A172 (cell line): ENCODE results near the gene RAPGEF4. TPM values are rescaled to one million over a fixed set of nuclear protein-coding genes. Genes with fewer than 3 reads are reported as not detected.

Experiments used
- DNase-seq: peaks from one replicate; pipeline ENCODE4 v3.0.0-alpha.2; 2015; ENCODE audit warnings: low spot score
- total RNA-seq: library from RNA; depleted of rRNA; stranded (reverse); fragments of >200 nt; shearing (Covaris generic); gene quantifications from 2 replicates; pipeline ENCODE4 v1.2.3, GENCODE V29; 2014

Gene RAPGEF4
- total RNA-seq, 1 experiment from 2014 or later = not detected

GRCh38 chr2:172860336-172860707 lies 124.7 kb downstream of the RAPGEF4 start:
- no peak for DNase-seq

DNA sequence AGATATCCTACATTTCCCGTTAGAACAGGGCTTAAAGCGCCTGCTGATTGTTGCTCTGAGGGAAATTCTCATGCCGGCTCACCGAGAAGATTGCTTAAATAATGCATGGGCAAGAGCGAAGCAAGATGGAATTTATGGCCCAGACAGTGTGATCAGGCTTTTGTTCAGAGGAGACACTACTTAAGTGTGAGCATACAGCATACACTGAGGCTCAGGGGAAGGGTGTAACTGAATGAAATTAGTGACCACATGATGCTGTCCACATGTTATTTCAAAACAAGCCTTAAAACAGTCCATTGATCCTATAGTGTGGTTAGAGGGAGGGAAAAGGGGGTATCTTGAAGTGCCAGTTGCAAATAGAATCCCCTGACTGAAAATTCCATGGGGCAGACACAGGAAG lies 125.5 kb downstream of the RAPGEF4 start:
- no peak for DNase-seq

- DNase-seq = no peak
Measured at GRCh38 chr2:172861656-172862476, 126.2 kb downstream of the RAPGEF4 start.

DNA sequence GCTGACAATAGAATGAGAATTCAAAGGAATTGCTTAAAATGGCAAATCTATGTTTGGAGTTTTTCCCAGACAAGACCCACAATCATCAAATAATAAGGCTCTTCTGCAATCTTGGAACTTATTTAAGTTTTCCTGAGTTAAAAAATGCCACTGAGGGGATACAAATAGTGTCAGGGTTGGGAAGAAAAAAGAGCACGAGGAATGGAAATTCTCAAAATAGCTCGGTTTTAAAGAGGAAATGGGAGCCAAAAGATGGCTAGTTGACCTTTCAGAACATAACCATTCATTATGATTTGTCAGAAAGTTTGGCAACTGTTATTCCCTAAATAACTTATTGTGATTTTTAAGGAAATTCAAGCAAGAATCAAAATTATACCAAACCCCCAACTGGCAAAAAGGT lies 127.7 kb downstream of the RAPGEF4 start:
- DNase-seq = no peak

DNA sequence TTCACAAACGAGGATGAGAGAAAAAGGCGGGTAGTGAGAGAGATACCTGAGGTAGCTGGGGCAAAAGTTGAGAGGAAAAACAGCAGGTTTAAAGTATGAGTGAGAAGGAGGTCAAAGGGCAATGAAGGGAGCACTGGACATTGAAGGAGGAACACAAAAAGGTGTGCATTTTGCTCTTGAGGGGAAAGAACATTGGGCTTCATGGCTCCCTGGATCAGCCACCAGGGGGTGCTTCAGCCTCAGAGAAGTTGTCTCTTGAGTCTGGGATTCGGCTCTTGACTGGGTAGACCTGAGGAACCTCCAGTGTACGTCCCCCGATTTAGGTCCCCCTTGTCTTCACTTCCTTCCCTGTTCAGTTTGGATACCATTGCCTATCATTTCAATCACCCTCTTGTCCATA lies 128.5 kb downstream of the RAPGEF4 start:
- peak; percentile 42 for DNase-seq

GRCh38 chr2:172865422-172865821 lies 129.8 kb downstream of the RAPGEF4 start:
- DNase-seq = no peak

DNA sequence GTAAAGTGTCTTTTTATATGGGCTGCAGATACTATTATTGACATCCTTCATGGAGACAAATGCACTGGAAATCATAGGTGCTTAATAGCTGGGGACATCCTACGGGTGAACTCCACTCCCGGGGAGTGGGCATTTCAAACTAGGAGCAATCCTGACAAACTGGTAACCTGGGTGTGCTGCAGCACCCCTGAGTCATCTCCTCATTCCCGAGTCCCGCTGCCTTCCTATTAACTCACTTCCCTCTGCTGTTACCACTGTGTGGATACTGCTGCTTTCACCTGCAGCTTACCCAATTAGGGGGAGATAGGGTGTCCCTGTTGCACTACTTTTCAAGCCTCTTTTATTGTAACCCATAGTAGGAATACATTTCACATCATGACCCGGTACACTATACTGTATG lies 134.2 kb downstream of the RAPGEF4 start:
- DNase-seq = no peak

DNA sequence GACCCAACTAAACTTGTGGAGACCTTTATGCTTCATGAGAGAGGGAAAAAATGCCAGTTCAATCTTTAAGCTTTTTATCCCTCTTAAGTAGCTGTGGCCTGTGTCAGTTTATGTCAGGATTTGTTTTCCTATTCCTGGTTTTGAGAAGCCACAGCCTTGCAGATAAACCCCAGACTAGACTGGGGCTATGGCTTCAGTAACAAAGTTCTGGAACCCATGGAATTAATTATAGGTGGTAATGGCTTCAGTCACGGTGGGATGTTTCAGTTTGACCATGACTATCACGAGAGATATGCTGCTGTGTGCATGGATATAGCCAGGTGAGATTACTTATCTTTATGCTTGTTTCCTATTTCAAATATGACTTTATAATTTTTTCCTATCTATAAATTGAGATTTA lies 134.8 kb downstream of the RAPGEF4 start:
- no peak for DNase-seq

DNA sequence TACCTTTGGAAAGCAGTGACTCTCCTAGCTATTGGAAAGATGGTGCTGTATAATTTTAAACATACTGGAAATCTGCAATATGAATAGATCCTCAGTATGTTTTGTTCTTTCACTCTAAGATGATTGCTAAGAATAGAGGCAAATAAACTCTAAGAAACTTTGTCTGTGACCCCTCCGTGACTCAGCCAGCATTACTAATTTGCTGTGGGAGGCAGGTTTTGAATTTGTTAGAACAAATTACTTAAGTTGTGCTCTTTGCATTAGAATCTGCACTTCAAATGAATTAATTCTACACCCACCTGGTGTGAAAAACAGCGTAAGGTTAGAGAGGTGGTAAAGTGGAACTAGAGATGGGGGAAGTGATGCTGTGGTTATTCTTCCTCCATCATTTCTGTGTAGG lies 142.2 kb downstream of the RAPGEF4 start:
- DNase-seq = no peak

DNA sequence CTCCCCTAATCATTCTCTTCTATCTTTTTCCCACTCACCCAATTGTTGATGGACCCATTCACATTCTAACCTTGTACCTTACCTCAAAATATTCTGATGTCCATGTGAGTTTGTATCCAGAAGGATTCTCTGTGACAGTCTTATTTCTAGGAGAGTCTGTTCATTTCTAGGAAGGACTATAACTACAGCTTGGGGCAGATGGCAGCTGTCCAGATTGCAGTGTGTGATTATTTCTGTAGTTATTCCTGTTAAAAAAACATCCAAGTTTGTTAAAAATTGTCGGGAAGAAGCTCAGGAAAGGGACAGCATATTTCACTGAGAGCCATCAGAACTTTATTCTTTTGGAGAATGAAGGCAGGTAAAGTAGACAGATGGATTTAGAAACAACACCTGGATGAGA lies 142.6 kb downstream of the RAPGEF4 start:
- DNase-seq = no peak

- no peak for DNase-seq
Measured at GRCh38 chr2:172884336-172884735, 148.7 kb downstream of the RAPGEF4 start.

DNA sequence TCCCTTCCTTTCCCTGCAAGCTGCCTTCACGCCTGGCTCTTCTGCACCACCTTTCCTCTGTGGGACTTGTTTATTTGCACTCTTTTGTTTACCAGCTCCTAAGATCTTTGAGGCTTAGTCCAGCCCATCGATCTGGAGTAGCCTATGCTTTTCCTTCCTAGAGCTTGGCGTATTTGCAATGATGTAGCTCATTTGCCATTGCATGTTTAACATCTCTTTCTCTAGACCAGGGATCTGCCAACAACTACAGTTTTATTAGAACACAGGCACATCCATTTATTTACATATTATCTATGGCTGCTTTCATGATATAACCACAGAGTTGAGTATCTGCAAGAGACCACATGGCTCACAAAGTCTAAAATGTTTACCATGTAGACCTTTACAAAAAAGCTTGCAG lies 150.4 kb downstream of the RAPGEF4 start:
- no peak for DNase-seq

- DNase-seq = no peak
Measured at GRCh38 chr2:172887280-172887679, 151.6 kb downstream of the RAPGEF4 start.

- DNase-seq = no peak
Measured at GRCh38 chr2:172888714-172889669, 153.3 kb downstream of the RAPGEF4 start.

- no peak for DNase-seq
Measured at GRCh38 chr2:172889768-172890430, 154.3 kb downstream of the RAPGEF4 start.

DNA sequence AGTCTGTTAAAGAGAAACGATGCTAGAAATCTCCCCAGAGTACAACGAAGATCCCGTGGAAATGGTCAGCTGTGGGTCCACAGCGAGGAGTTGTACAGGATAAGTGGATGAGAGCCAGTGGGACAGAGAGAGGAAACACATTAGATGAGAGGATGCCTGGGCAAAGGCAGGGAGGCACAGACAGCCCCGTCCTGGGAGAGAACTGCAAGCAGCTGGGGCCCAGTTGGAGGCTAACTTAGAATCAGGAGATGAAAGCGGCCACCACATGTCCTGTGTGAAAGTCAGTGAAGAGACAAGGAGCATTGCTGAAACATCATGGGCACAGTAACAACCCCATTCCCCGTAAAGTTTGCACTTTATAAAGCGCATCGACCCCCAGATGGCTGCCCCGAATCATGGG lies 157.5 kb downstream of the RAPGEF4 start:
- DNase-seq = no peak

DNA sequence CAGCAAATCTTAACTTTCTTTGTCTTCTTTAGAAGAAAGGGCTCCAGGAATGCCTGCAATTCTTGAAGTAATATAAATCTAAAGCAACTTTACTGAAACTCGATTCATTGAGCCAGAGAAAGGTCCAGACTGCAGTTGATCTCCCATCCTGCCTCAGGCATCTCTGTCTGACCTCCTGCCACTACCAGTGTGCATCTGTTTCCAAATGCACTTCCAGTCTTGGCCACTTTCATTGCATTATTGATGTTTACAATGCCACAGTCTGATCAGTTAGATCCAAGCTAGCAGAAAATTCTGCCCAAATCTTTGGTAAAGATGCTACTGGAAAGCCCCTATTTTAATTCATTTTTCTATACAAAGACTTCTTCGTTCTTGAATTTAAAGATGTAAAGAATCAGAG lies 158.0 kb downstream of the RAPGEF4 start:
- no peak for DNase-seq

DNA sequence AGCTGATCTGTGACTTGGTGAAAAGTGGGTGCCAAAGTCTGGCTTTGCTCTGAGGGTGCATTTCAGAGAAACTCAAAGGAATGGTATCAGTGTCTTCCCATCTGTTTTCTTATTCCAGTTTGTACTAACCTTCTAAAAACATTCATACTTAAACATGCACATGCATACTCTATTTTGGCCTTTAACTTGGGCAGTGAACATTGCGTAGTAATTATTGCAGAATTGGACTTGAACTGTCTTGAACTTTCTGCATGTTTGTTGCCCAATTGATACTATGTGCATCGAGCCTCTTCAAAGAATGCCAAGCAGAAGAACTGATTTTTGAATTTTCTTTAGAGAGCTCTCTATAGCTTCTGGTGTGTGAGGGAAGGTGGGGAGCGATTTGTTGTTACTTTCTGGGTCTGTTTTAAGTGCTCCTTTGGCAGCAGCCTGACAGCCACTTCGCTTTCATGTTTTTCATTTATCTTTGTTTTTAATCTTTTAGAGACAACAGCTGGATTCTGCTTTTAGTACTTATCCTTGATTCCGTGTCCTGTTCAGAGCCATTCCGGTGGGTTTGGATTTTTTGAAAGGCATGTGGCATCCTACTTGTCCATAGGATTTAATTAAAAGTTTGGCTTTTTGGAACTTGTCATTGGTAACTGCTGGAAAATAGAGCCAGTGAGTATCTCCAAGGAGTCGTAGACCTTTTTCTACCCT lies 159.2 kb downstream of the RAPGEF4 start:
- DNase-seq = no peak

GRCh38 chr2:172896661-172897081 lies 161.0 kb downstream of the RAPGEF4 start:
- DNase-seq = no peak

DNA sequence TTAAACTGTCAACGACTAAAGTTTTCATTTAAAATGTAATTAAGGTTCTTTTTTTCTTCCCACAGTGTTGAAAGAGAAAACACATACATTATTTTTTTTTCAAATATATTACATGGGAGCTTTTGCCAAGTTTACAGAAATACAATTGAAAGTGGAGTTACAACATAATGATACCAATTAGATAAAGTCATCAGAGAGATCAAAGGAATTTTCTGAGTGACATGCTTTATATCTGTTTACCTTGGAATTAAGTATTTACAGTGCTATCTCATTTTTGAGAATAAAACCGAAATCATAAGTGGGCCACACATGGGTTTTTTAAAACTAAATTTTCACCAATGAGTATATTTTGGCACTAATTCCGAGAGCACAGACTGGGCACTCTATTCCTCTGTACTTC lies 165.2 kb downstream of the RAPGEF4 start:
- no peak for DNase-seq

- DNase-seq = no peak
Measured at GRCh38 chr2:172901913-172902312, 166.3 kb downstream of the RAPGEF4 start.

GRCh38 chr2:172904236-172904635 lies 168.6 kb downstream of the RAPGEF4 start:
- no peak for DNase-seq
